Measurements from ENCODE around the gene FAM174B. TPM values are rescaled to one million over a fixed set of nuclear protein-coding genes. Genes with fewer than 3 reads are reported as not detected.

Gene FAM174B
- total RNA-seq, 1 donor from 2014 or later: 11.0 TPM

DNA sequence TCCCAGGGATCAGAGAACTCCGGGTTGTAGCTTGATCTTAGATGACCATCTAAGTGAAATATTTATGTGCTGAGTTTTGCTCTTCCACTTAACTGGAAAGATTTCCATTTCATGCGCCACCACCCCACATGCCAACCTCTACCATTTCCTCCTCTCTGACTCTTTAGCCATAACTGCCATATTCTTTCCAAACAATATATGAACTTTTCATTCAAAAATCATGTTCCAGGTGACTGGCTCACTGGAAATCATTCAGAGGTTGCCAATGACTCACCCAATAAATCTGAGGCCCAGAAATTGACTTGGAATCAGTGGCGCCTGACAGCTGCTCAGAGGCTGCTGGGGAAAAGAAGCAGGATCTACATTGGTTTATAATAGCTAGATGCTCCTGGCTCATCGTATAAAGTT is 31.6 kb upstream of the FAM174B start:
- H3K4me3 Mint-ChIP-seq (ENCODE audit: unreplicated experiment): no peak overlapping the region
- TF ChIP-seq, protein P1, sequence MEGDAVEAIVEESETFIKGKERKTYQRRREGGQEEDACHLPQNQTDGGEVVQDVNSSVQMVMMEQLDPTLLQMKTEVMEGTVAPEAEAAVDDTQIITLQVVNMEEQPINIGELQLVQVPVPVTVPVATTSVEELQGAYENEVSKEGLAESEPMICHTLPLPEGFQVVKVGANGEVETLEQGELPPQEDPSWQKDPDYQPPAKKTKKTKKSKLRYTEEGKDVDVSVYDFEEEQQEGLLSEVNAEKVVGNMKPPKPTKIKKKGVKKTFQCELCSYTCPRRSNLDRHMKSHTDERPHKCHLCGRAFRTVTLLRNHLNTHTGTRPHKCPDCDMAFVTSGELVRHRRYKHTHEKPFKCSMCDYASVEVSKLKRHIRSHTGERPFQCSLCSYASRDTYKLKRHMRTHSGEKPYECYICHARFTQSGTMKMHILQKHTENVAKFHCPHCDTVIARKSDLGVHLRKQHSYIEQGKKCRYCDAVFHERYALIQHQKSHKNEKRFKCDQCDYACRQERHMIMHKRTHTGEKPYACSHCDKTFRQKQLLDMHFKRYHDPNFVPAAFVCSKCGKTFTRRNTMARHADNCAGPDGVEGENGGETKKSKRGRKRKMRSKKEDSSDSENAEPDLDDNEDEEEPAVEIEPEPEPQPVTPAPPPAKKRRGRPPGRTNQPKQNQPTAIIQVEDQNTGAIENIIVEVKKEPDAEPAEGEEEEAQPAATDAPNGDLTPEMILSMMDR (IDR thresholded peaks at IDR 0.05): no peak
- H3K9me3 Mint-ChIP-seq (ENCODE audit: unreplicated experiment): no peaks in the 10 kb centered on the region
- peaks cover 49% of the 10 kb centered on the region for H3K27me3 Mint-ChIP-seq (ENCODE audit: unreplicated experiment)
- no peak overlapping the region for H3K27ac Mint-ChIP-seq (ENCODE audit: unreplicated experiment)
- H3K36me3 Mint-ChIP-seq (ENCODE audit: unreplicated experiment): no peaks in the 10 kb centered on the region
- peaks cover 11% of the 10 kb centered on the region for H3K4me1 Mint-ChIP-seq (ENCODE audit: unreplicated experiment)
- no peak for DNase-seq (ENCODE audit: extremely low spot score, unreplicated experiment)

DNA sequence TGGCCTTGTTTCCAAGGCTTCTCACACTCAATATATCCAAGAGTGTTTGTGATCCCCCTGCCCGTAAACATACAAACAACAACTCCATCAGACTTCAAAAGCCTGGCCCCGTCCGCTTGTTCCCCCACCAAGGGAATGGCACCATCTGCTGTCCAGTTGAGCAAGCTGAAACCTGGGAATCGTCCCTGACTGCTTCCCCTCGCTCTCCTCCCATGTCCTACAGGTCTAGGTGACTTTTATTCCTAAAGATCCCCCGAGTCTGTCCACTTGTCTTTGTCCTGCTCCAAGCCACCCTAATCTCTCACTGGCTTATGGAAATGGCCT is 27.9 kb upstream of the FAM174B start:
- no peak overlapping the region for H3K27ac Mint-ChIP-seq (ENCODE audit: unreplicated experiment)
- H3K27me3 Mint-ChIP-seq (ENCODE audit: unreplicated experiment): peaks cover 42% of the 10 kb centered on the region
- no peak for DNase-seq (ENCODE audit: extremely low spot score, unreplicated experiment)
- peaks cover 20% of the 10 kb centered on the region for H3K4me1 Mint-ChIP-seq (ENCODE audit: unreplicated experiment)
- TF ChIP-seq, protein P1 (IDR thresholded peaks at IDR 0.05): peak; percentile 72
- no peaks in the 10 kb centered on the region for H3K9me3 Mint-ChIP-seq (ENCODE audit: unreplicated experiment)
- H3K4me3 Mint-ChIP-seq (ENCODE audit: unreplicated experiment): no peak overlapping the region
- no peaks in the 10 kb centered on the region for H3K36me3 Mint-ChIP-seq (ENCODE audit: unreplicated experiment)

DNA sequence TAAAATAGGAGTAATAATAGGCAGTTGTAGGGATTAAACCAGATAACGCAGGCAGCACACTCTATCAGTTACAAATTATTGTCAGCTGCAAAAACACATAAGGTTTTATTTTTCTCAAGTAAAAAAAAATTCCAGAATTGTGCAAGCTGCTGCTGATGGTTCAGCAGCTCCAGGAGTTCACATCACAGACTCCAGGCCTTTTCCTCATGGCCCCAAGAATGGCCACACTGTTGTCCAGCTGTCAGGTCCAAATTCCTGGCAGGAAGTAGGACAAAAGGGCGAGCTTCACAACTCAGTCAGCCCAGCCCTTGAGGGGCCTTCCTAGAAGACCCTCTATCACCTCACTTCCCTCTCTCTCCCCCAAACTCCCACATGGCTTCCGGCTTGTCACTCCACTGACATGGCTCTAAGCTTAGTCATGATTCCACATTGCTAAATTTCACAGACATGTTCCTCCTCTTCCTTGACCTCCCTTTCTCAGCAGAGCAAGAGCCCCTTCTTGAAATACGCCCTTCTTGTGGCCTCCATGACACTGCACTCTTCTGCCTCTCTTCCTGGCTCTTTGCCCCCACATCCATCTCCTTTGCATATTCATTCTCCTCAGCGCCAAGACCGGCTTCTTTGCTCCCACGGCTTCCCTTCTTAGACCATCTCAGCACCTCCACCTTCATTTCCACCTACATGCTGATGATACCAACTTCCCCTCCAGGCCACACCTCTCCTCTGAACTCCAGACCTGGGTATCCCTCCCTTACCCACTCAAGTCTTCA is 27.4 kb upstream of the FAM174B start:
- H3K4me1 Mint-ChIP-seq (ENCODE audit: unreplicated experiment): peaks cover 25% of the 10 kb centered on the region
- H3K4me3 Mint-ChIP-seq (ENCODE audit: unreplicated experiment): no peak overlapping the region
- TF ChIP-seq, protein P1 (IDR thresholded peaks at IDR 0.05): no peak
- no peaks in the 10 kb centered on the region for H3K9me3 Mint-ChIP-seq (ENCODE audit: unreplicated experiment)
- peaks cover 42% of the 10 kb centered on the region for H3K27me3 Mint-ChIP-seq (ENCODE audit: unreplicated experiment)
- no peak for DNase-seq (ENCODE audit: extremely low spot score, unreplicated experiment)
- no peaks in the 10 kb centered on the region for H3K36me3 Mint-ChIP-seq (ENCODE audit: unreplicated experiment)
- peak overlapping the region; percentile 20 for H3K27ac Mint-ChIP-seq (ENCODE audit: unreplicated experiment)

DNA sequence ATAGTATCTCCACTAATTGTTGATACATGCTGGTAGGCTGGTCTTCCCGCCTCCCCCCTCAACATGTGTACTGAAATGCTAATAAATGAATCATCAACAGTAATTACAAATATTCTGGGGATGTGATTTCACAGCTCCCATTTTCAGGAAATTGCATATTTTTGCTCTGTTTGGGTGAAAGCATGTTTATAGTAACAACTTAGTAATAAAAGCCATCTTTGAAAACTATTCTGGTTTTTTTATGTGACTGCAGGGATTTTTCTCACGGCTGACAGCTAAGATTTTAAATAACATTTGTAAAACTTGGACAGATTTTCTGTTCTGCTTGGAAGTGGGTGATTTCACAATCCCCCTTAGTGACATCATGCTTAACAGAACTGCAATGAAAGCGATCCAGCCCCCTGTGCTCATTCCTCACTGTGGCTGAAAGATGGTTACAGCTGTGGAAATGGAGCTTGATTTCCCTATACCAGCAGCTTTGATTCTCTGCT is 25.6 kb upstream of the FAM174B start:
- Mint-ChIP-seq H3K27ac (ENCODE audit: unreplicated experiment) (peak overlapping the region; percentile 9), H3K4me3 (ENCODE audit: unreplicated experiment) (no peak overlapping the region), H3K9me3 (ENCODE audit: unreplicated experiment) (no peaks in the 10 kb centered on the region), H3K36me3 (ENCODE audit: unreplicated experiment) (no peaks in the 10 kb centered on the region), H3K4me1 (ENCODE audit: unreplicated experiment) (peaks cover 26% of the 10 kb centered on the region), H3K27me3 (ENCODE audit: unreplicated experiment) (peaks cover 39% of the 10 kb centered on the region)
- no peak for DNase-seq (ENCODE audit: extremely low spot score, unreplicated experiment)
- TF ChIP-seq, protein P1 (IDR thresholded peaks at IDR 0.05): no peak

DNA sequence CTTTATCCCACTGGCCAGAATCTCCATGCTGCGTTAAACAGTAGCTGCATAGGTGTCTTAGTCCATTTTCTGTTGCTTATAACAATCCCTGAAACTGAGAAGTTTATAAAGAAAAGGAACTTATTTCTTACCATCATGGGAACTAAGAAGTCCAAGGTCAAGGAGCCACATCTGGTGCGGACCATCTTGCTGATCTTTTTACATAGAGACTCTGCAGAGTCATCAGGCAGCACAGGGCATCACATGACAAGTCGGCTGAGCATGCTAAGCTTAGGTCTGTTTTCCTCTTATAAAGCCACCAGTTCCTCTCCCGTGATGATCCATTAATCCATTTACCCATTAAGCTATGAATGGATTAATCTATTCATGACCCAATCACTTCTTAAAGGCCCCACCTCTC is 22.4 kb upstream of the FAM174B start:
- Mint-ChIP-seq H3K27me3 (ENCODE audit: unreplicated experiment) (peaks cover 30% of the 10 kb centered on the region), H3K4me3 (ENCODE audit: unreplicated experiment) (no peak overlapping the region), H3K27ac (ENCODE audit: unreplicated experiment) (no peak overlapping the region), H3K9me3 (ENCODE audit: unreplicated experiment) (no peaks in the 10 kb centered on the region), H3K36me3 (ENCODE audit: unreplicated experiment) (no peaks in the 10 kb centered on the region), H3K4me1 (ENCODE audit: unreplicated experiment) (peaks cover 22% of the 10 kb centered on the region)
- TF ChIP-seq, protein P1 (IDR thresholded peaks at IDR 0.05): no peak
- no peak for DNase-seq (ENCODE audit: extremely low spot score, unreplicated experiment)

Data from osteocyte (in vitro differentiated cells).